Caki2 (cell line): ENCODE measurements around the gene LRRC37A2. TPM values are rescaled to one million over a fixed set of nuclear protein-coding genes. Genes with fewer than 3 reads are reported as not detected.
"Not testable (repeated sequence)": the region's sequence is repeated elsewhere in the genome, so short reads cannot be mapped to it uniquely, and the experiment has no call there.

Source experiments
- DNase-seq: peaks from one replicate; pipeline ENCODE4 v3.0.0-alpha.2; 2015; ENCODE audit warnings: low read depth
- in situ Hi-C: cut with HindIII; loops from 2 replicates; pipeline ENCODE4 v1.10.0; 2016; ENCODE audit warnings: low sequenced_read_pairs, low pct_unique_long_range_greater_than_20kb, mixed read lengths
- total RNA-seq: library from RNA; depleted of rRNA; stranded (reverse); fragments of >200 nt; shearing (Covaris generic); gene quantifications from 2 replicates; pipeline ENCODE4 v1.2.3, GENCODE V29; 2014; ENCODE audit warnings: low replicate concordance; rRNA removed

Gene LRRC37A2
- 1.6 and 2.5 TPM in 2 replicates for total RNA-seq

DNA sequence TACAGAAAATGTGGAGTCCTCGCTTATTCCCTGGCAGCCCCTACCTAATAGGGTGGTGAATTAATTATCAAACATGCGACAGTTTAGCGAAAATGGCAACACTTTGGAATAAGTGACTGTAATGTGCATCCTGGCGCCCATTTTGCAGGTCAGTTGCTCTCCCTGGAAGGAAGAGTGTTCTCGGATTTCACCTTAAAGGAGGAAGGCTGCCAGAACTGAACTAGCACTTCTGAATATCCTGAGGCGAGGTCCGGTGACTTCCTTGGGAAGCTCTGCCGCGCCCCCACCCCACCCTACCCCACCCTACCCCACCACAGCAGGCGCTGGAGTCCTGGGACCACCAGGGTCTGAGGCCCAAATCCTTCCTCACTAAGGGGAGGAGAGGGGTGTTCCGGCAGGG, at the start of gene LRRC37A2:
LRRC37A2 (plus strand) TSS at position 301 of the 400 bp plus-strand sequence. CDS start 245 bp downstream, outside the sequence.
- DNase-seq, in situ Hi-C loops: not testable (repeated sequence)

GRCh38 chr17:46467618-46468017, 44.6 kb upstream of the LRRC37A2 start:
- in situ Hi-C loops, DNase-seq: not testable (repeated sequence)

DNA sequence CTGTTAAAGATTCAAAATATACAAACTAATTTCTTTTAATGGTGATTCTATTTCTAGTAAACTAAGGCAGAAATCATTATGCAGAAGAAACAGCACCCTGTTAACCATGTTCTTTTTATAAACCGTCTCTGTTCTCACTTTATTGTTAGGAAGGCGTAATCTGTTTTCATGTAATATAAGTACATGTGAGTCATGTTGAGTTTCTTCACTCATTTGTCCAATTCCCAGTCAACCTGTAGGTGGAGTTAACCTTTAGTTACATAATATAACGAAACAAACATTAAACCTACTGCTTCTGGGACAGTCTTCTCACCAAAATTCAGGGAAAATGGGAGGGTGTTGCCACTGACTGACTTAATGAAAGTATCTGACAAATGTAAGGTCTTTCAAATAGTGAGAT, 37.8 kb upstream of the LRRC37A2 start:
- in situ Hi-C loops, DNase-seq: not testable (repeated sequence)

DNA sequence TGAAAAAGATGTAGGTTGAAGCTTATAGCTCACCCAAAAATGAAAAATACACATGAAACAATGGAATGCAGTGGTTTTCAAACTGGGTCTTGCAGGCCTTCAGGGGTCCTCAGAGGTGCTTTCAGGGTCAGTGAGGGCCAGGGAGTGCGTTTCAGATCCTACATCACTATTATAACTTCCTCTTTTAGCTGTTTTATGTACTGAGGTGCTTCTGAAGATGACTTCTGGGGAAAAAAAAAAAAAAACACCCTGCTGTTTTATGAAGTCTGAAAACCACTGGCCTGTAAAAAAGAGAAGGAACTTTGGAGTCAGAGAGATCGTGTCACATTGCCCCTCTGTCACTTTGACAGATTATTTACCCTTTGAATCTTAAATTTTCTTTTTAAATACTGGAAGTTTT, 36.7 kb upstream of the LRRC37A2 start:
- DNase-seq, in situ Hi-C loops: not testable (repeated sequence)

DNA sequence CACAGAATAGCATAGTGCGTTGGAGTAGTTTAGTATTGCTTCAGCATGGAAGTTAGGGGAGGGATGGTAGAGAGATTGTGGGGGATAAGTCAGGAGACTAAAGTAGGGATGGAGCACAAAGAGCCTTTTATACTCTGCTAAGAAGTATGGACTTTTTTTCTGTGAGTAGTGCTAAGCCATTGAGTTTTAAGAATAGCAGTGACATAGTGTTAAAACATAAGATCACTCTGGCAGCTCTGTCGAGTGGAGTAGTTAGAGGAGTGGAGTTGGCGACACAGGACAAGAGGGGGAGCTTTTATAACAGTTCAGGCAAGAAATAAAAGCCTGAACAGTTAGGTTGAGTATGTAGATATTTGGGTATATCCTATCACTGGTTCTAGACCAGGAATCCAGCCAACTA, 33.4 kb upstream of the LRRC37A2 start:
- DNase-seq, in situ Hi-C loops: not testable (repeated sequence)

- DNase-seq, in situ Hi-C loops: not testable (repeated sequence)
These were observed 31.0 kb upstream of the LRRC37A2 start for GRCh38 chr17:46481310-46481709.

GRCh38 chr17:46492021-46492420, 20.2 kb upstream of the LRRC37A2 start:
- in situ Hi-C loops, DNase-seq: not testable (repeated sequence)

GRCh38 chr17:46499437-46500139, 12.7 kb upstream of the LRRC37A2 start:
- in situ Hi-C loops, DNase-seq: not testable (repeated sequence)

DNA sequence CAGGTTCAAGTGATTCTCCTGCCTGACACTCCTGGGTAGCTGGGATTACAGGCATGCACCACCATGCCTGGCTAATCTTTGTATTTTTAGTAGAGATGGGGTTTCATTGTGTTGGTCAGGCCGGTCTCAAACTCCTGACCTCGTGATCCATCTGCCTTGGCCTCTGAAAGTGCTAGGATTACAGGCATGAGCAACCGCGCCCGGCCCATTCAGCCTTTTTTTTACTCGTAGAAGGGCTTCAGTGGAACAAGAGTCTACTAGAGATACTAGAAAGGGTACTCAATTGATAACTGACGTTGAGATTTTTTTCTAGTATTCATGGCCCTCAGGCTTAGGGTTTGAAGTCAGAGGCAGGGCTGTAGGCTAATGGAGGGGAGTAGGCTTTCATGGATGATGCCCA, 6.4 kb upstream of the LRRC37A2 start:
- DNase-seq, in situ Hi-C loops: not testable (repeated sequence)

- DNase-seq, in situ Hi-C loops: not testable (repeated sequence)
These were observed 22.4 kb downstream of the LRRC37A2 start for GRCh38 chr17:46534716-46535115.

GRCh38 chr17:46548607-46549006, 36.3 kb downstream of the LRRC37A2 start:
- in situ Hi-C loops, DNase-seq: not testable (repeated sequence)

- in situ Hi-C loops, DNase-seq: not testable (repeated sequence)
These were observed 46.9 kb downstream of the LRRC37A2 start for GRCh38 chr17:46559155-46559554.

GRCh38 chr17:46560048-46560447, 47.8 kb downstream of the LRRC37A2 start:
- in situ Hi-C loops = not testable (repeated sequence)

DNA sequence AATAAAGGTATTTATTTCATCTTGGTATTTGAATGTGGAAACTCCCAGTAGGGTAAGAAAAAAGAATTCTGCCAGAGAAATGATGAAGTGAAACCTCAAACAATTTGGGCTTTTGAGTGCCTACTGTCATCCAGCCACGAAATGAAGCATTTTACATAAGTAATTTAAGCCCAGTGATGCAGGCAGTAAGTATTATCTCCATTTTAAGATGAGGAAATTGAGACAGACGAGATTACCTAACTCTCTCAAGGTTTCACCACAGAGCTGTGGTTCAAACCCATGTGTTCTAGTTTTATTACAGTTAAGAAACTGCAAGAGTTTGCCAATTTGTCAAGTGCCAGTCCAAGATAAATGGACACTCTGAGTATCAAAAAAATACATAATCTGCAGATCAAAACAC, 54.0 kb downstream of the LRRC37A2 start:
- DNase-seq, in situ Hi-C loops: not testable (repeated sequence)

More at GRCh38 chr17:46560048-46560447, 47.8 kb downstream of the LRRC37A2 start:
- not testable (repeated sequence) for DNase-seq

GRCh38 chr17:46566980-46567379, 54.7 kb downstream of the LRRC37A2 start:
- in situ Hi-C loops = not testable (repeated sequence)

DNA sequence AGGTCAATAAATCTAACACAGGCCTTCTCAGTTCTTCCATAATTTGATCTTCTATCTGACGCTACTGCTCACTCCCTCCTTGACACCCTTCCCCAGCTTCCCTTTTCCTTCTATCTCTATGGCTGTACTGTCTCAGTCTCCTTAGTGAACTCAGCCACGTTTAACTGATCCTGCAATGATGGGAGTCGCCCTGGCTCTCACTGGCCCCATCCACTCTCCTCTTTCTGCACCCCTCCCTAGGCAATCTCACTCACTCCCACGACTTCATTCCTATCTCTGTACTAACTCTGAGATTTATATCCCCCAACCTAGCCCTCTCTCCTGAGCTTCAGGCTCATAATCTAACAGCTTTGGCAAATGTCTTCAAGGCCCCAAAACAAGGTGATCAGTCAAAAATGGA, 59.5 kb downstream of the LRRC37A2 start:
- DNase-seq, in situ Hi-C loops: not testable (repeated sequence)

More at GRCh38 chr17:46566980-46567379, 54.7 kb downstream of the LRRC37A2 start:
- not testable (repeated sequence) for DNase-seq

DNA sequence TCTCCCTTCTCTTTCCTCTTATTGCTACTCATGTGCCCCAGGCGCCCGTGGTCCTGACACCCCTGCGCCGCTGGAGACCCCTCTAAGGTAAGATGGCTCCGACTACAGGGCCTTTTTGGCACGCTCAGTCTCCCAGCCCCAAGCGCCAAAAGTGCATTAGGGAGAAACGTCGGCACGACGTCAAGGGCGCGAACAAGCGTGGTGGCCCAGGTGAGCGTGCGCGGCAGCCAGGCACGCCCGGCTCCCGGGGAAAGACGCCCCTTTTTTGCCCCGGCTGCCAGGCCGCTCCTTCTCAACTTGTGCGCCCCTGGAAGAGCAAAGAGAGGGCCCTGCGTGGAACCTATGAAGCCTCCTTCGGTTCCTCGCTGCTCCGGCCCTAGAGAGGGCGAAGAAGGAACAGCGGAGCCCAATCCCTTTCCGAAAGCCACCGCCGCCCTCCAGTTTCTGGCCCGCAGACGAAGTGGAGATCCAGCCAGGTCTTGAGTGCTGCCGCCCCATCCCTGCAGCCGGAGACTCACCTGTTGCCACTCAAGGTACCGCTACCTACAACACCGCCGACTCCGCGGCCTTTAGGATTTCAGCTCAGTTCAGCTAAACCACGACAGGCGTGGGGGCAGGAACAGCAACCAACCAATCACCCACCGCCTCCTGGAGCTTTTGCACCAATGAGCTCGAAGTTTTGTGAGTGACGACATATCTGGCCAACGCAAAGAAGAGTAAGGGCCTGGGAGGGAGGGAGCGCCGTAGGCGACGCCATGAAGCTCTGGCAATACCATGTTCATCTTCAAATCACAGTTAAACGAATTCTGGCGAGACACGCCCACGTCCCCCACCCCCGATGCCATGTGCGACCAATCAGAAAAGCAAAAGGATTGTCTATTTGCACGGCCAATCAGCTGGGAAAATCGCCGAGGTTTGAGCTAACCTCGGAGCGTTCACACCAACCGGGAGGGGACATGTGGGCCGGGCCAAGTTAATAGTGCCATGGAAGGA, 67.1 kb downstream of the LRRC37A2 start, which contains the start of gene ARL17A:
ARL17A (minus strand) TSS at position 609 of the 993 bp plus-strand sequence. CDS start 3,369 bp downstream, outside the sequence.
- in situ Hi-C loops, DNase-seq: not testable (repeated sequence)

GRCh38 chr17:46580082-46580481, 67.8 kb downstream of the LRRC37A2 start:
- in situ Hi-C loops, DNase-seq: not testable (repeated sequence)
